ENCODE results near the gene TROAP. TPM values are rescaled to one million over a fixed set of nuclear protein-coding genes. Genes with fewer than 3 reads are reported as not detected.

TROAP gene
- polyA plus RNA-seq, 3 donors: 0.05 TPM; not detected in 2

GRCh38 chr12:49287876-49288275 is 35.2 kb upstream of the TROAP start:
- intact Hi-C loops (cut with micrococcal nuclease): loop anchor here (1.0 to 2.0 kb wide), 2 partner anchors 49 to 55 kb away; partner anchors contain the start of gene C1QL4 (in 1 of the 2)
- no peak overlapping the region for H3K4me2 ChIP-seq (replicated peaks; ENCODE audit: extremely low read depth, low read length, poor library complexity, severe bottlenecking)
- H2AFZ ChIP-seq (ENCODE audit: insufficient read depth, low read depth, low read length, poor library complexity, severe bottlenecking): no peak overlapping the region
- no peak overlapping the region for H3K4me3 ChIP-seq (replicated peaks in 1 of 3; ENCODE audit: low read depth in 2 of 3, low read length in 3 of 3)
- no peaks in the 10 kb centered on the region for H3K9me3 ChIP-seq (replicated peaks in 1 of 2; ENCODE audit: control insufficient read depth in 1 of 2, insufficient read depth in 1 of 2, low read length in 2 of 2)
- no peaks in the 10 kb centered on the region for H3K36me3 ChIP-seq (replicated peaks in 1 of 2; ENCODE audit: control insufficient read depth in 1 of 2, insufficient read depth in 2 of 2, low read length in 2 of 2)
- H3K4me3 Mint-ChIP-seq: peak overlapping the region in 1 of 2 donors; percentile 36
- no peak overlapping the region for H3K27ac ChIP-seq (ENCODE audit: low read depth in 1 of 2, low read length in 2 of 2)
- no peaks in the 10 kb centered on the region for H3K4me1 Mint-ChIP-seq
- peaks cover 6 to 26% of the 10 kb centered on the region in 2 donors for H3K27me3 ChIP-seq (ENCODE audit: control insufficient read depth in 2 of 2, insufficient read depth in 2 of 2, low read length in 2 of 2)
- no peaks in the 10 kb centered on the region for H3K36me3 Mint-ChIP-seq
- WGBS (ENCODE audit: insufficient coverage): 52% methylated on average over 5 of the region's 6 CpGs
- H3K4me1 ChIP-seq (ENCODE audit: control insufficient read depth in 1 of 2, insufficient read depth in 2 of 2, low read length in 2 of 2): no peaks in the 10 kb centered on the region
- peaks cover 0 to 7% (median 0%) of the 10 kb centered on the region in 7 donors for H3K9me3 Mint-ChIP-seq
- peak overlapping the region in 1 of 7 donors; percentile 78 for H3K27ac Mint-ChIP-seq
- DNase-seq: no peak
- no peaks in the 10 kb centered on the region for H3K79me2 ChIP-seq (ENCODE audit: insufficient read depth, low read length)
- peaks cover 17 to 70% (median 40%) of the 10 kb centered on the region in 3 donors for H3K27me3 Mint-ChIP-seq (ENCODE audit: low read depth in 3 of 3)
- TF ChIP-seq, protein P1, sequence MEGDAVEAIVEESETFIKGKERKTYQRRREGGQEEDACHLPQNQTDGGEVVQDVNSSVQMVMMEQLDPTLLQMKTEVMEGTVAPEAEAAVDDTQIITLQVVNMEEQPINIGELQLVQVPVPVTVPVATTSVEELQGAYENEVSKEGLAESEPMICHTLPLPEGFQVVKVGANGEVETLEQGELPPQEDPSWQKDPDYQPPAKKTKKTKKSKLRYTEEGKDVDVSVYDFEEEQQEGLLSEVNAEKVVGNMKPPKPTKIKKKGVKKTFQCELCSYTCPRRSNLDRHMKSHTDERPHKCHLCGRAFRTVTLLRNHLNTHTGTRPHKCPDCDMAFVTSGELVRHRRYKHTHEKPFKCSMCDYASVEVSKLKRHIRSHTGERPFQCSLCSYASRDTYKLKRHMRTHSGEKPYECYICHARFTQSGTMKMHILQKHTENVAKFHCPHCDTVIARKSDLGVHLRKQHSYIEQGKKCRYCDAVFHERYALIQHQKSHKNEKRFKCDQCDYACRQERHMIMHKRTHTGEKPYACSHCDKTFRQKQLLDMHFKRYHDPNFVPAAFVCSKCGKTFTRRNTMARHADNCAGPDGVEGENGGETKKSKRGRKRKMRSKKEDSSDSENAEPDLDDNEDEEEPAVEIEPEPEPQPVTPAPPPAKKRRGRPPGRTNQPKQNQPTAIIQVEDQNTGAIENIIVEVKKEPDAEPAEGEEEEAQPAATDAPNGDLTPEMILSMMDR (IDR thresholded peaks at IDR 0.05): no peak
- H3K9ac ChIP-seq (ENCODE audit: insufficient read depth, low read length, poor library complexity, severe bottlenecking): no peak overlapping the region
- no peaks in the 10 kb centered on the region for H4K20me1 ChIP-seq (ENCODE audit: insufficient read depth, low read length)

- Histone ChIP-seq H3K4me3 (replicated peaks in 1 of 3; ENCODE audit: low read depth in 2 of 3, low read length in 3 of 3) (no peak overlapping the region), H2AFZ (ENCODE audit: insufficient read depth, low read depth, low read length, poor library complexity, severe bottlenecking) (no peak overlapping the region), H3K79me2 (ENCODE audit: insufficient read depth, low read length) (no peaks in the 10 kb centered on the region), H3K27me3 (ENCODE audit: control insufficient read depth in 2 of 2, insufficient read depth in 2 of 2, low read length in 2 of 2) (peaks cover 6 to 31% of the 10 kb centered on the region in 2 donors), H4K20me1 (ENCODE audit: insufficient read depth, low read length) (no peaks in the 10 kb centered on the region), H3K9me3 (replicated peaks in 1 of 2; ENCODE audit: control insufficient read depth in 1 of 2, insufficient read depth in 1 of 2, low read length in 2 of 2) (no peaks in the 10 kb centered on the region), H3K27ac (ENCODE audit: low read depth in 1 of 2, low read length in 2 of 2) (no peak overlapping the region), H3K4me2 (replicated peaks; ENCODE audit: extremely low read depth, low read length, poor library complexity, severe bottlenecking) (no peak overlapping the region), H3K9ac (ENCODE audit: insufficient read depth, low read length, poor library complexity, severe bottlenecking) (no peak overlapping the region), H3K4me1 (ENCODE audit: control insufficient read depth in 1 of 2, insufficient read depth in 2 of 2, low read length in 2 of 2) (no peaks in the 10 kb centered on the region), H3K36me3 (replicated peaks in 1 of 2; ENCODE audit: control insufficient read depth in 1 of 2, insufficient read depth in 2 of 2, low read length in 2 of 2) (no peaks in the 10 kb centered on the region)
- Mint-ChIP-seq H3K4me1 (no peaks in the 10 kb centered on the region), H3K27me3 (ENCODE audit: low read depth in 3 of 3) (peaks cover 20 to 75% (median 43%) of the 10 kb centered on the region in 3 donors), H3K9me3 (peaks cover 0 to 7% (median 0%) of the 10 kb centered on the region in 7 donors), H3K4me3 (peak overlapping the region in 1 of 2 donors; percentile 62), H3K36me3 (no peaks in the 10 kb centered on the region), H3K27ac (no peak overlapping the region)
- DNase-seq: peak; percentile 53 to 68 (median 65)
- intact Hi-C loops (cut with micrococcal nuclease): loop anchor here (1.0 to 2.0 kb wide), 2 partner anchors 49 to 54 kb away; partner anchors contain the start of gene C1QL4 (in 1 of the 2)
- WGBS (ENCODE audit: insufficient coverage): 10% methylated on average over 10 of the region's 11 CpGs
- TF ChIP-seq, protein P1 (IDR thresholded peaks at IDR 0.05): peak; percentile 92
These were observed 34.6 kb upstream of the TROAP start for GRCh38 chr12:49288412-49288853.

Measured in CD14-positive monocyte (primary cell).